SK-N-SH treated with all-trans-retinoic acid at 6 μM for 48 hours (cell line): ENCODE data around the gene CNDP1.

Experiments used
- CSDC2 ChIP-seq: fragments of 250-450 bp; sonication (Bioruptor Pico); IDR thresholded peaks from 2 replicates; pipeline ENCODE4 v1.5.0; 2020; ENCODE audit warnings: mild to moderate bottlenecking, moderate library complexity
- PPARA ChIP-seq: fragments of 250-450 bp; sonication (Bioruptor Pico); IDR thresholded peaks from 2 replicates; pipeline ENCODE4 v1.5.0; 2020; ENCODE audit warnings: mild to moderate bottlenecking, borderline replicate concordance
- RARB ChIP-seq: fragments of 250-450 bp; sonication (Bioruptor Pico); IDR thresholded peaks from 2 replicates; pipeline ENCODE4 v1.8.0; 2021; ENCODE audit warnings: mild to moderate bottlenecking, moderate library complexity
- TCF4 ChIP-seq: fragments of 250-450 bp; sonication (Bioruptor Pico); IDR thresholded peaks from 2 replicates; pipeline ENCODE4 v1.8.0; 2021; ENCODE audit warnings: mild to moderate bottlenecking, moderate library complexity, borderline replicate concordance
- ZC3H10 ChIP-seq: fragments of 250-450 bp; sonication (Bioruptor Pico); IDR thresholded peaks from 2 replicates; pipeline ENCODE4 v1.5.1; 2021; ENCODE audit warnings: mild to moderate bottlenecking, moderate library complexity
- ZFP3 ChIP-seq: fragments of 250-450 bp; sonication (Bioruptor Pico); IDR thresholded peaks from 2 replicates; pipeline ENCODE4 v1.5.0; 2020; ENCODE audit warnings: mild to moderate bottlenecking, moderate library complexity
- ZFP30 ChIP-seq: fragments of 450-650 bp; formaldehyde crosslinking; IDR thresholded peaks from 2 replicates; pipeline ENCODE4 v1.5.0; 2022; ENCODE audit warnings: mild to moderate bottlenecking, moderate library complexity
- ZNF8 ChIP-seq: fragments of 450-650 bp; formaldehyde crosslinking; IDR thresholded peaks from 2 replicates; pipeline ENCODE4 v1.5.0; 2020; ENCODE audit warnings: mild to moderate bottlenecking, moderate library complexity
- TF ChIP-seq, protein P1 (sequence below): fragments of 250-450 bp; sonication (Bioruptor Pico); IDR thresholded peaks from 2 replicates; pipeline ENCODE4 v1.5.1; 2020; ENCODE audit warnings: low read depth, mild to moderate bottlenecking, moderate library complexity

DNA sequence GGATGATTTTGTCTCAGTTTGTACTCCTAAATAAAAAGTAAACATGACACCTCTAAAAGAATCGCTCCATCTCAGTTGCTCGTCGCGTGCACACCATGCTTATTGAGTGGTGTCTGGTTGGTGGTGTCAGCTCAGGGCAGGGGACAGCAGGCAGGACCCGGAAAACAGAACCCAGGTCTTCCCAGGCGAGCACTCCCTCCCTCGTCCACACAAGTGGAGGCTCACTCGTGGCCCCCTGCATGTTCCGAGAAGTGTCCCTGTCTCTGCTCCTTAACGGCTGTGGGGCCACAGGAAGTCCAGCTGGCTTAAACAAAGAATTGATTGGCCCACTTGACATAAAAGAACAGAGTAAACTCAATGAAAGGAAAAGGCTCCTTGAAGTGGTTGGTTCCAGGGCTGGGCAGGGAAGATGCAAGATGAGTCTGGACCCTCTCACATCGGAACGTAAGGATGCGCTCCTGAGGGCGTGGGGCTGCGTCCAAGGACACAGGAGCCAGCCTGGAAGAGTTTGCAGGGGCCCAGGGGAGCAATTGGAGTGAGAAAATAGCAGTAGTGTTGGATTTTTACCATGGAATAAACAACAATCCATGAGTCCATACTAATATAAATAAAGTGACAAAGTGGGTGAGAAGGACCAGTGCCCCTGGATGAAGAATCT lies 13.1 kb upstream of the CNDP1 start:
- TF ChIP-seq ZC3H10 (CRISPR knock-in tag) (no peak), ZFP3 (CRISPR knock-in tag) (no peak), CSDC2 (CRISPR knock-in tag) (no peak), PPARA (no peak), TCF4 (CRISPR knock-in tag) (no peak), ZNF8 (CRISPR knock-in tag) (no peak), ZFP30 (CRISPR knock-in tag) (no peak), RARB (no peak)
- TF ChIP-seq, protein P1, sequence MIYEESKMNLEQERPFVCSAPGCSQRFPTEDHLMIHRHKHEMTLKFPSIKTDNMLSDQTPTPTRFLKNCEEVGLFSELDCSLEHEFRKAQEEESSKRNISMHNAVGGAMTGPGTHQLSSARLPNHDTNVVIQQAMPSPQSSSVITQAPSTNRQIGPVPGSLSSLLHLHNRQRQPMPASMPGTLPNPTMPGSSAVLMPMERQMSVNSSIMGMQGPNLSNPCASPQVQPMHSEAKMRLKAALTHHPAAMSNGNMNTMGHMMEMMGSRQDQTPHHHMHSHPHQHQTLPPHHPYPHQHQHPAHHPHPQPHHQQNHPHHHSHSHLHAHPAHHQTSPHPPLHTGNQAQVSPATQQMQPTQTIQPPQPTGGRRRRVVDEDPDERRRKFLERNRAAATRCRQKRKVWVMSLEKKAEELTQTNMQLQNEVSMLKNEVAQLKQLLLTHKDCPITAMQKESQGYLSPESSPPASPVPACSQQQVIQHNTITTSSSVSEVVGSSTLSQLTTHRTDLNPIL (CRISPR knock-in tag) = no peak
